CD4-positive, CD25-positive, alpha-beta regulatory T cell (primary cell): ENCODE data around the gene NIT1. TPM values are rescaled to one million over a fixed set of nuclear protein-coding genes. Genes with fewer than 3 reads are reported as not detected.

Source experiments
- ATAC-seq, 2 donors: fragments of 150-1000 bp; cut with Tn5 transposase; one replicate each; pipeline ENCODE4 v1.10.0; 2021; ENCODE audit warnings: low read depth in 2 of 2, moderate number of reproducible peaks in 2 of 2, moderate library complexity in 1 of 2
- DNase-seq, 3 donors: peaks; one replicate each; pipeline versions ENCODE4 v3.0.0 to v3.0.0-alpha.2; 2012 to 2022; ENCODE audit warnings: mixed read lengths in 1 of 3
- H3K27ac ChIP-seq: one replicate; pipeline ENCODE4 v1.7.0; 2013; ENCODE audit warnings: mild to moderate bottlenecking, low read length; ENCODE audit not compliant: insufficient read depth, poor library complexity, severe bottlenecking
- H3K27me3 ChIP-seq: one replicate; pipeline ENCODE4 v1.7.0; 2013; ENCODE audit warnings: low read length; ENCODE audit not compliant: control insufficient read depth, insufficient read depth
- H3K36me3 ChIP-seq: one replicate; pipeline ENCODE4 v1.7.0; 2013; ENCODE audit warnings: mild to moderate bottlenecking, low read length, moderate library complexity; ENCODE audit not compliant: control insufficient read depth, insufficient read depth
- H3K4me1 ChIP-seq: 2 replicates; pipeline ENCODE4 v1.7.0; 2013; ENCODE audit warnings: mild to moderate bottlenecking, low read length; ENCODE audit not compliant: insufficient read depth, control insufficient read depth, poor library complexity, severe bottlenecking
- H3K4me3 ChIP-seq: one replicate; pipeline ENCODE4 v1.7.0; 2013; ENCODE audit warnings: low read depth, mild to moderate bottlenecking, low read length, moderate library complexity
- H3K9me3 ChIP-seq, 2 experiments: 1 replicate in 1 of 2; 2 replicates in 1 of 2; pipeline ENCODE4 v1.7.0; 2013; ENCODE audit warnings: low read length in 2 of 2, mild to moderate bottlenecking in 1 of 2, moderate library complexity in 1 of 2; ENCODE audit not compliant: control insufficient read depth in 2 of 2
- H3K27ac Mint-ChIP-seq, 3 donors: one replicate each; pipeline ENCODE4 v1.8.0; 2020 to 2022; ENCODE audit warnings: mild to moderate bottlenecking in 3 of 3, mixed read lengths in 3 of 3, moderate library complexity in 2 of 3
- H3K27me3 Mint-ChIP-seq: one replicate; pipeline ENCODE4 v1.8.0; 2022; ENCODE audit warnings: mild to moderate bottlenecking, mixed read lengths
- H3K36me3 Mint-ChIP-seq: one replicate; pipeline ENCODE4 v1.8.0; 2020; ENCODE audit warnings: mixed read lengths
- H3K4me1 Mint-ChIP-seq, 4 donors: one replicate each; pipeline ENCODE4 v1.8.0; 2020 to 2022; ENCODE audit warnings: mixed read lengths in 4 of 4, mild to moderate bottlenecking in 1 of 4
- H3K4me3 Mint-ChIP-seq, 4 donors: one replicate each; pipeline ENCODE4 v1.8.0; 2020 to 2022; ENCODE audit warnings: mild to moderate bottlenecking in 4 of 4, mixed read lengths in 4 of 4, moderate library complexity in 3 of 4
- H3K9me3 Mint-ChIP-seq, 7 donors: one replicate each; pipeline ENCODE4 v1.8.0; 2020 to 2022; ENCODE audit warnings: mixed read lengths in 7 of 7, mild to moderate bottlenecking in 3 of 7, moderate library complexity in 2 of 7
- polyA plus RNA-seq, 4 donors: library from polyadenylated mRNA; unstranded; fragments of 300-500 nt; fragmentation: Illumina TruSeq; gene quantifications; one replicate each; pipeline ENCODE4 v1.2.3, GENCODE V29; 2021
- total RNA-seq: library from RNA; stranded (reverse); gene quantifications from one replicate; pipeline ENCODE4 v1.2.3, GENCODE V29; 2022

NIT1 gene, protein sequence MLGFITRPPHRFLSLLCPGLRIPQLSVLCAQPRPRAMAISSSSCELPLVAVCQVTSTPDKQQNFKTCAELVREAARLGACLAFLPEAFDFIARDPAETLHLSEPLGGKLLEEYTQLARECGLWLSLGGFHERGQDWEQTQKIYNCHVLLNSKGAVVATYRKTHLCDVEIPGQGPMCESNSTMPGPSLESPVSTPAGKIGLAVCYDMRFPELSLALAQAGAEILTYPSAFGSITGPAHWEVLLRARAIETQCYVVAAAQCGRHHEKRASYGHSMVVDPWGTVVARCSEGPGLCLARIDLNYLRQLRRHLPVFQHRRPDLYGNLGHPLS
- total RNA-seq (28.2 TPM), polyA plus RNA-seq (10 to 100 TPM; 21.1 to 24.5 (median 22.2) TPM)

- Mint-ChIP-seq H3K4me1 (peaks cover 22 to 78% (median 47%) of the 10 kb centered on the region in 4 donors), H3K27me3 (peaks cover 8% of the 10 kb centered on the region), H3K4me3 (peak within 1 kb of the TSS; percentile 85 to 97 (median 96)), H3K36me3 (peaks cover 15% of the 10 kb centered on the region), H3K9me3 (no peaks in the 10 kb centered on the region), H3K27ac (peak within 1 kb of the TSS; percentile 92 to 96 (median 95))
- H3K4me3 ChIP-seq = peak within 1 kb of the TSS; percentile 93
- DNase-seq = peak; percentile 82 to 91 (median 87)
- peak; percentile 77 to 79 for ATAC-seq
- H3K27ac ChIP-seq = peak within 1 kb of the TSS; percentile 91
- H3K36me3 ChIP-seq = peaks cover 30% of the 10 kb centered on the region
- no peaks in the 10 kb centered on the region for H3K27me3 ChIP-seq
- no peaks in the 10 kb centered on the region for H3K9me3 ChIP-seq
- peaks cover 61% of the 10 kb centered on the region for H3K4me1 ChIP-seq
Measured at GRCh38 chr1:161117759-161118581, at the start of gene NIT1, which contains the start of gene PFDN2. NIT1 (plus strand) TSS chr1:161118105; CDS start chr1:161118177, 72 bp downstream. PFDN2 (minus strand) TSS chr1:161118037; CDS start chr1:161118026, 11 bp downstream.

DNA sequence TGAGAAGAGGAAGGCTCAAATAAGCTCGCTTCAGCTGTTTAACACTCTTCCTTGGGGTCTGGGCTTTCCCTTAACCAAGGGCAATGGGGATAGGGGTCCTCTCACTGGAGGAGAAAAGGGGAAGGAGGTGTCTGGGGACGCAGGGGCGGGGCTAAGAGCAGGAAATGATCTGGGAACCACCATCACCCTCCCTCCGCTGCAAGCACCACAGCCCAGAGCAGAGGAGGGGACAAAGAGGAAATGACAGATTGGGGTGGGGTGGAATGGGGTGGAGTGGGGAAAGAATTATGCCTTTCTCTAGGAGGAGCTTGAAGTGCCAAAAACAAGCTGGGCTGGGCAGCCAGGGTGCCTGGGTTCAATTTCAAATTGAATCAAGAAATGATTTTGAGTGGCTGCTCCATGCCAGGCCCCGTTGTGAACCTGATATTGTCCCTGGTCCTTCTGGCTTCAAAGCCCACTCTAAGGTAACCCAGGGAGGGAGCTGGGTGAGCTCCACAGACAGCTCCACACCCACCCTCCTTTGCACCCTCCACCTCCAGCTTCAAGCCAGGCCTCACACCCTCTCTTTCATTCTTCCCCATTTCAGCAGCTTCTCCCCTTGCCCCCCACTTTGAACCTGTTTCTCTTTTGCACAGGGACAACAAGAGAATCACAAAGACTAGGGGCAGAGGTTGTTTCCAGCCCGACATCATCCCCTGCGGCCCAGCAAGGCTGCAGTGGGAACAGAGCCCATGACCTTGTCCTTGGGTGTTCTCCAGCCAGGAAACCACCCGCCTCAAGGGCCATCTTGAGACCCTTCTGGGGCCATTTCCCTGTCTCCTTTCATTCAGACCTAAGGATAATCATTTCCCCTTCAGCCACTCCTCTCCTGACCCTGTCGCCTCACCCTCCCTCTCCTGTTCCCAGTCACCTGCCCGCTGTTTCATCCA, 49.3 kb upstream of the NIT1 start:
- DNase-seq (peak; percentile 75 to 95 (median 82)), ATAC-seq (peak; percentile 69)
- Histone ChIP-seq H3K27me3 (no peaks in the 10 kb centered on the region), H3K27ac (peak overlapping the region; percentile 89), H3K4me1 (peaks cover 76% of the 10 kb centered on the region), H3K9me3 (no peaks in the 10 kb centered on the region), H3K4me3 (peak overlapping the region; percentile 97), H3K36me3 (peaks cover 20% of the 10 kb centered on the region)
- Mint-ChIP-seq H3K36me3 (peaks cover 22% of the 10 kb centered on the region), H3K4me1 (peaks cover 16 to 71% (median 38%) of the 10 kb centered on the region in 4 donors), H3K4me3 (peak overlapping the region; percentile 97 to 100 (median 98)), H3K27me3 (no peaks in the 10 kb centered on the region), H3K27ac (peak overlapping the region; percentile 97 to 100 (median 99)), H3K9me3 (no peaks in the 10 kb centered on the region)

DNA sequence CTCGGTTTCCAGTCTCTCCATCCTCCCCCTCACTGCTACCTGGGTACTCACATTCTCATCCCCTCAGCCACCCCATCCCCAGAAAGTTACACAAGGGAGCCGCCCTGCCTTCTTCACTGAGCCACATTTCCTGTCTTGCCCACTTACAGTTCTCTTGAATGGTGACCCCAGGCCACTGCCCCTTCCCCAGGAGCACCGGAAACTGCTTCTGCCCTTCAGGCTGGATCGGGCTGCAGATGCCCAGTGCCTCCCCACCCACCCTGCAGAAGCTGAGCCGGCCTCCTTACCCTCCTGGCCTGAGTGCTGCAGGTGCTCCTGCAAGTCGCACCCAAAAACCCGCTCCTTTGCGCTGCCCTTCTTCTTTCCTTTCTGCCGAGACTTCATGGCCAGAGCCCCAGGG, 48.7 kb upstream of the NIT1 start:
- Mint-ChIP-seq H3K36me3 (peaks cover 18% of the 10 kb centered on the region), H3K27ac (peak overlapping the region; percentile 97 to 100 (median 99)), H3K27me3 (no peaks in the 10 kb centered on the region), H3K4me1 (peaks cover 10 to 64% (median 32%) of the 10 kb centered on the region in 4 donors), H3K9me3 (no peaks in the 10 kb centered on the region), H3K4me3 (peak overlapping the region; percentile 97 to 100 (median 98))
- DNase-seq (peak in 2 of 3 donors; percentile 25 to 59), ATAC-seq (no peak)
- Histone ChIP-seq H3K27ac (peak overlapping the region; percentile 89), H3K36me3 (peaks cover 14% of the 10 kb centered on the region), H3K9me3 (no peaks in the 10 kb centered on the region), H3K4me1 (peaks cover 70% of the 10 kb centered on the region), H3K27me3 (no peaks in the 10 kb centered on the region), H3K4me3 (peak overlapping the region; percentile 97)

- peaks cover 64% of the 10 kb centered on the region for H3K4me1 ChIP-seq
- ATAC-seq (peak; percentile 86 to 89), DNase-seq (peak; percentile 76 to 98 (median 90))
- peaks cover 5 to 60% (median 27%) of the 10 kb centered on the region in 4 donors for H3K4me1 Mint-ChIP-seq
- no peaks in the 10 kb centered on the region for H3K9me3 Mint-ChIP-seq
- no peaks in the 10 kb centered on the region for H3K27me3 Mint-ChIP-seq
- H3K27ac Mint-ChIP-seq = peak within 1 kb of the TSS; percentile 97 to 100 (median 99)
- H3K36me3 Mint-ChIP-seq = peaks cover 13% of the 10 kb centered on the region
- peak within 1 kb of the TSS; percentile 97 for H3K4me3 ChIP-seq
- H3K36me3 ChIP-seq = peaks cover 11% of the 10 kb centered on the region
- H3K9me3 ChIP-seq = no peaks in the 10 kb centered on the region
- H3K27me3 ChIP-seq = no peaks in the 10 kb centered on the region
- peak within 1 kb of the TSS; percentile 89 for H3K27ac ChIP-seq
- peak within 1 kb of the TSS; percentile 97 to 100 (median 98) for H3K4me3 Mint-ChIP-seq
Measured at GRCh38 chr1:161069731-161070270, 48.1 kb upstream of the NIT1 start, which contains the start of gene ARHGAP30. ARHGAP30 (minus strand) TSS chr1:161069891; CDS start chr1:161069624, 267 bp downstream.

GRCh38 chr1:161070761-161071160, 47.1 kb upstream of the NIT1 start:
- peak overlapping the region in 2 of 3 donors; percentile 95 to 97 for H3K27ac Mint-ChIP-seq

DNA sequence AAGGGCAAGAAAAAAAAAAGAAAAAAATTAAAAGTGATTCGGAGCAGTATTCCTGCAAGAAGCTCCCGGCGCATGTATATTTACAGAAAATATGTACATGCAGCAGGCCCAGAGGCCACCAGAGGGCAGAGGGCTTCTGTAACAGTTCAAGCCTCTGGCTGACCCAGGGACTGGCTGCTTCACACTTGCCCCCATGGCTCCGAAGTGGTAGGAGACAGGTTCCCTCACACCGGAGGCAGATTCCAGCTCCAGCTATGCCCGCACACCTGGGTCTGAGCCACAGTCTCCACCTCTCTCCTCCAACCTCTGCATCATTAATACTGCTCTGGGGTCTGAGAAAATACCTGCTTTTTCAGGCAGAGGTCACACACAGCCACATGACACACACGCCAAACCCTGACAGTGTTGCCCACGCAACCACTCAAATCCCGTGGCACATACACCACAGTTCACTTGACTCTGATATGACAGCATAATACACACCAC, 46.0 kb upstream of the NIT1 start:
- Mint-ChIP-seq H3K4me3 (peak overlapping the region in 3 of 4 donors; percentile 8 to 31 (median 19)), H3K27ac (peak overlapping the region in 2 of 3 donors; percentile 80 to 97), H3K9me3 (no peaks in the 10 kb centered on the region), H3K27me3 (no peaks in the 10 kb centered on the region), H3K4me1 (peaks cover under 1 to 43% (median 21%) of the 10 kb centered on the region in 4 donors), H3K36me3 (peaks cover 8% of the 10 kb centered on the region)
- H3K36me3 ChIP-seq = no peaks in the 10 kb centered on the region
- no peaks in the 10 kb centered on the region for H3K27me3 ChIP-seq
- peak overlapping the region; percentile 89 for H3K27ac ChIP-seq
- no peak overlapping the region for H3K4me3 ChIP-seq
- H3K9me3 ChIP-seq = no peaks in the 10 kb centered on the region
- ATAC-seq = no peak
- peak; percentile 27 to 64 (median 36) for DNase-seq
- H3K4me1 ChIP-seq = peaks cover 45% of the 10 kb centered on the region

More at GRCh38 chr1:161070761-161071160, 47.1 kb upstream of the NIT1 start:
- no peaks in the 10 kb centered on the region for H3K27me3 ChIP-seq
- no peak overlapping the region for H3K4me3 ChIP-seq
- peaks cover 57% of the 10 kb centered on the region for H3K4me1 ChIP-seq
- ATAC-seq (no peak), DNase-seq (no peak)
- Mint-ChIP-seq H3K27me3 (no peaks in the 10 kb centered on the region), H3K4me3 (peak overlapping the region in 2 of 4 donors; percentile 54 to 98), H3K4me1 (peaks cover 5 to 52% (median 26%) of the 10 kb centered on the region in 4 donors), H3K36me3 (peaks cover 13% of the 10 kb centered on the region), H3K9me3 (no peaks in the 10 kb centered on the region)
- H3K36me3 ChIP-seq = peaks cover 9% of the 10 kb centered on the region
- no peaks in the 10 kb centered on the region for H3K9me3 ChIP-seq
- H3K27ac ChIP-seq = peak overlapping the region; percentile 89
